ENCODE data around the gene ZBTB12. TPM values are rescaled to one million over a fixed set of nuclear protein-coding genes. Genes with fewer than 3 reads are reported as not detected.
"Not testable (repeated sequence)": the region's sequence is repeated elsewhere in the genome, so short reads cannot be mapped to it uniquely, and the experiment has no call there.

Gene ZBTB12
- total RNA-seq, 4 donors from 2014 or later = 0.49 to 2.6 (median 1.5) TPM

DNA sequence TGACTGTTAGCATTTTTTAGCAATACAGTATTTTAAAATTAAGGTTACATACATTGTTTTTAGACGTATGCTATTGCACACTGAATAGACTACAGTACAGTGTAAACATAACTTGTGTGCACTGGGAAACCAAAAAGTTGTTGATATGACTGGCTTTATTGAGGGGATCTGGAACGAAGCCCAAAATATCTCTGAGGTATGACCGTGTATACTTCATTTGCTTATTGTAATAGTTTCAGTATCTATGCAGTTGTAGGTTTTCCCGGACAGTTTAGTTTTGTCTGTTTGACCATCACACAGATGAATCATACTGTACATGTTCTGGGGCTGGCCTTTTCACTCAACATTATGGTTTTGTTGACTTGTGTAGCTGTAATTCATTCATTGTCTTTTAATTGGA lies 6.9 kb upstream of the ZBTB12 start:
- H3K27ac ChIP-seq = no peak overlapping the region
- H3K27me3 ChIP-seq = no peaks in the 10 kb centered on the region
- TF ChIP-seq EP300 (IDR thresholded peaks at IDR 0.05) (no peak), POLR2AphosphoS5 (IDR thresholded peaks at IDR 0.05) (no peak), POLR2A (IDR thresholded peaks at IDR 0.05) (no peak)
- TF ChIP-seq, protein P1, sequence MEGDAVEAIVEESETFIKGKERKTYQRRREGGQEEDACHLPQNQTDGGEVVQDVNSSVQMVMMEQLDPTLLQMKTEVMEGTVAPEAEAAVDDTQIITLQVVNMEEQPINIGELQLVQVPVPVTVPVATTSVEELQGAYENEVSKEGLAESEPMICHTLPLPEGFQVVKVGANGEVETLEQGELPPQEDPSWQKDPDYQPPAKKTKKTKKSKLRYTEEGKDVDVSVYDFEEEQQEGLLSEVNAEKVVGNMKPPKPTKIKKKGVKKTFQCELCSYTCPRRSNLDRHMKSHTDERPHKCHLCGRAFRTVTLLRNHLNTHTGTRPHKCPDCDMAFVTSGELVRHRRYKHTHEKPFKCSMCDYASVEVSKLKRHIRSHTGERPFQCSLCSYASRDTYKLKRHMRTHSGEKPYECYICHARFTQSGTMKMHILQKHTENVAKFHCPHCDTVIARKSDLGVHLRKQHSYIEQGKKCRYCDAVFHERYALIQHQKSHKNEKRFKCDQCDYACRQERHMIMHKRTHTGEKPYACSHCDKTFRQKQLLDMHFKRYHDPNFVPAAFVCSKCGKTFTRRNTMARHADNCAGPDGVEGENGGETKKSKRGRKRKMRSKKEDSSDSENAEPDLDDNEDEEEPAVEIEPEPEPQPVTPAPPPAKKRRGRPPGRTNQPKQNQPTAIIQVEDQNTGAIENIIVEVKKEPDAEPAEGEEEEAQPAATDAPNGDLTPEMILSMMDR (IDR thresholded peaks at IDR 0.05) = no peak
- WGBS = 61% methylated on average over 4 of the region's 4 CpGs
- DNase-seq (ENCODE audit: low spot score in 2 of 2) = no peak
- peaks cover 6% of the 10 kb centered on the region for H3K4me1 ChIP-seq
- H3K36me3 ChIP-seq = no peaks in the 10 kb centered on the region
- no peak overlapping the region for H3K4me3 ChIP-seq
- no peaks in the 10 kb centered on the region for H3K9me3 ChIP-seq

DNA sequence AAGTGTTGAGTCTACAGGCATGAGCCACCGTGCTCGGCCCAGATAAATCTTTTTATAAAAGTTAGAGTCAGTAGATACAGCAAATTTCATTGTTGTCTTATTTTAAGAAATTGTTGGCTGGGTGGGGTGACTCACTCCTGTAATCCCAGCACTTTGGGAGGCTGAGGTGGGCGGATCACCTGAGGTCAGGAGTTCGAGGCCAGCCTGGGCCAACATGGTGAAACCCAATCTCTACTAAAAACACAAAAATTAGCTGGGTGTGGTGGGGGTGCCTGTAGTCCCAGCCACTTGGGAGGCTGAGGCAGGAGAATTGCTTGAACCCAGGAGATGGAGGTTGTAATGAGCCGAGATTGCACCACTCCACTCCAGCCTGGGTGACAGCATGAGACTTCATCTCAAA lies 6.4 kb upstream of the ZBTB12 start:
- not testable (repeated sequence) for H3K36me3 ChIP-seq; H3K27me3 ChIP-seq; H3K9me3 ChIP-seq; H3K4me3 ChIP-seq; H3K4me1 ChIP-seq; DNase-seq (ENCODE audit: low spot score in 2 of 2); H3K27ac ChIP-seq
- 84% methylated on average over 5 of the region's 5 CpGs for WGBS

DNA sequence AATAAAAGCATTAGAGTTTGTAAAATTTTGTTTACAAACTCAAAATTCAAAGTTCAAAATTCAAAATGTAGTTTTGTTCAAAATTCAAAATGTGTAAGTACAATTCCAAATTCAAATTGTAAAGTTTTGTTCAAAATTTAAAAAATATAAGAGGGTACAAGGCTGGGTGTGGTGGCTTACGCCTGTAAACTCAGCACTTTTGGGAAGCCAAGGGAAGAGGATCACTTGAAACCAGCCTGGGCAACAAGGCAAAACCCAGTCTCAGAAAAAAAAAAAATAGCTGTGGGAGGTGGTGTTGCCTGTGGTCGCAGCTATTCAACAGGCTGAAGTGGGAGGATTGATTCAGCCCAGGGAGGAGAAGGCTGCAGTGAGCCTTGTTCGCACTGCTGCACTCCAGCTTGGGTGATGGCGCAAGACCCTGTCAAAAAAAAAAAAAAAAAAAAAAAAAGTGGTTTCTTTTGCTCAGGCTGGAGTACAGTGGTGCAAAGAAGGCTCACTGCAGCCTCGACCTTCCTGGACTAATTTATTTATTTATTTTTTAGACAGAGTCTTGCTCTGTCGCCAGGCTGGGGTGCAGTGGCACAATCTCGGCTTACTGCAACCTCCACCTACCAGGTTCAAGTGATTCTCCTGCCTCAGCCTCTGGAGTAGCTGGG lies 5.4 kb upstream of the ZBTB12 start:
- peaks cover 15% of the 10 kb centered on the region for H3K4me1 ChIP-seq
- 48% methylated on average over 7 of the region's 7 CpGs for WGBS
- TF ChIP-seq POLR2A (IDR thresholded peaks at IDR 0.05) (no peak), POLR2AphosphoS5 (IDR thresholded peaks at IDR 0.05) (no peak), EP300 (IDR thresholded peaks at IDR 0.05) (no peak)
- TF ChIP-seq, protein P1 (IDR thresholded peaks at IDR 0.05) = no peak
- no peaks in the 10 kb centered on the region for H3K36me3 ChIP-seq
- H3K9me3 ChIP-seq = no peaks in the 10 kb centered on the region
- no peak for DNase-seq (ENCODE audit: low spot score in 2 of 2)
- no peak overlapping the region for H3K27ac ChIP-seq
- no peaks in the 10 kb centered on the region for H3K27me3 ChIP-seq
- no peak overlapping the region for H3K4me3 ChIP-seq

DNA sequence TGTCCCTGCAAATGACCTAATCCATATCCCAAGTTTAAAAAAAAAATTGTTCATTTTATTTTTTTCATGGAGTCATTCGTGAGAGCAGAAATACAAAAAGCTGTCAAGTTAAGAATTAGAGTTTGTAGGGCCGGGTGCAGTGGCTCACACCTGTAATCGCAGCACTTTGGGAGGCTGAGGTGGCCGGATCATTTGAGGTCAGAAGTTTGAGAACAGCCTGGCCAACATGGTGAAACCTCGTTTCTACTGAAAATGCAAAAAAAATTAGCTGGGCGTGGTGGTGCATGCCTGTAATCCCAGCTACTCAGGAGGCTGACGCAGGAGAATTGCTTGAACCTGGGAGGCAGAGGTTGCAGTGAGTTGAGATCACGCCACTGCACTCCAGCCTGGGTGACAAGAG lies 4.8 kb upstream of the ZBTB12 start:
- peaks cover 16% of the 10 kb centered on the region for H3K4me1 ChIP-seq
- H3K9me3 ChIP-seq; H3K27ac ChIP-seq; H3K4me3 ChIP-seq; H3K27me3 ChIP-seq; H3K36me3 ChIP-seq; DNase-seq (ENCODE audit: low spot score in 2 of 2): not testable (repeated sequence)
- WGBS = 79% methylated on average over 8 of the region's 8 CpGs

DNA sequence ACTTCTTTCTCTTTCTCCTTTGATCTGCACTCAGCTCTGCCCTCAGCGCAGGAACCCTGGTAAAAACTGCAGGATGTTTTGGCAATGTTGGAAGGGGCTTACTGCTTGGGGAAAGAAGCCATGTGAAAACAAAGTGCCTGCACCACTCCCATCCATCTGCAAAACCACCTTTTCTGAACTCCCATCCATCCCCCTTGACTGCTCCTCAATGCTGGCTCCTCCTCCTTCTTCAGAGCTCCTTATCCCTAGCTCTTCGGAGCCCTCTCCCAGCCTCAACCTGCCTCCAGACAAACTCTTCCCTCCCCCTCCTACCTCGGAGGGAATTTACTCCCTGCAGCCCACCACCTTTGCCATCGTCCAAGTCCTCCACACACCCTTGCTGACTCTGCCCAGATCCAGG lies 4.2 kb upstream of the ZBTB12 start:
- WGBS = 42% methylated on average over 4 of the region's 4 CpGs
- peaks cover 19% of the 10 kb centered on the region for H3K4me1 ChIP-seq

DNA sequence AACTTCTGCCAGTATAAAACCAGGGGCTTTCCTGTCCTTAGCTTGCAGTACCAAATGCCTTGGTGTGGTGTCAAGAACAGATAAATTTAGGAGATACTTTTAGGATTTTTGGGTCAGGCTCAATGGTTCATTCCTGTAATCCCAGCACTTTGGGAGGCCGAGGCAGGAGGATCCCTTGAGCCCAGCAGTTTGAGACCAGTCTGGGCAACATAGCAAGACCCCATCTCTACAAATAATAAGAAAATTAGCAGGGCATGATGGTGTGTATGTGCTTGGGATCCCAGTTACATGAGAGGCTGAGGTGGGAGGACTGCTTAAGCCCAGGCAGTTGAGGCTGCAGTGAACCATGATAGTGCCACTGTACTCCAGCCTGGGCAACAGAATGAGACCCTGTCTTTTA lies 3.2 kb upstream of the ZBTB12 start:
- H3K4me3 ChIP-seq = no peak overlapping the region
- no peak for DNase-seq (ENCODE audit: low spot score in 2 of 2)

More for the DNA sequence above, 4.2 kb upstream of the ZBTB12 start:
- no peak for TF ChIP-seq POLR2A (IDR thresholded peaks at IDR 0.05)
- TF ChIP-seq POLR2AphosphoS5 (IDR thresholded peaks at IDR 0.05) = no peak
- TF ChIP-seq, protein P1 (IDR thresholded peaks at IDR 0.05) = no peak
- no peak for TF ChIP-seq EP300 (IDR thresholded peaks at IDR 0.05)
- H3K27me3 ChIP-seq = no peaks in the 10 kb centered on the region
- H3K4me3 ChIP-seq = no peak overlapping the region
- H3K9me3 ChIP-seq = no peaks in the 10 kb centered on the region
- H3K36me3 ChIP-seq = no peaks in the 10 kb centered on the region
- DNase-seq (ENCODE audit: low spot score in 2 of 2) = no peak
- no peak overlapping the region for H3K27ac ChIP-seq

More for the DNA sequence above, 3.2 kb upstream of the ZBTB12 start:
- Histone ChIP-seq H3K27ac (no peak overlapping the region), H3K36me3 (no peaks in the 10 kb centered on the region), H3K4me1 (peaks cover 21% of the 10 kb centered on the region), H3K9me3 (no peaks in the 10 kb centered on the region), H3K27me3 (no peaks in the 10 kb centered on the region)
- 95% methylated on average over 1 of the region's 1 CpG for WGBS
- TF ChIP-seq, protein P1 (IDR thresholded peaks at IDR 0.05) = no peak
- TF ChIP-seq EP300 (IDR thresholded peaks at IDR 0.05) = no peak
- TF ChIP-seq POLR2A (IDR thresholded peaks at IDR 0.05) = no peak
- TF ChIP-seq POLR2AphosphoS5 (IDR thresholded peaks at IDR 0.05) = no peak
